GM12891 (cell line): ENCODE data around the gene CCDC33.

Experiments used
- POLR2A ChIP-seq: IDR thresholded peaks from 2 replicates; pipeline ENCODE4 v1.6.1; 2011; ENCODE audit warnings: low read depth, low read length, control low read depth
- POLR2AphosphoS5 ChIP-seq: IDR thresholded peaks from 2 replicates; pipeline ENCODE4 v1.6.1; 2011; ENCODE audit warnings: low read depth, low read length, control low read depth
- TAF1 ChIP-seq: IDR thresholded peaks from 2 replicates; pipeline ENCODE4 v1.6.1; 2011; ENCODE audit warnings: low read depth, low read length, control low read depth

DNA sequence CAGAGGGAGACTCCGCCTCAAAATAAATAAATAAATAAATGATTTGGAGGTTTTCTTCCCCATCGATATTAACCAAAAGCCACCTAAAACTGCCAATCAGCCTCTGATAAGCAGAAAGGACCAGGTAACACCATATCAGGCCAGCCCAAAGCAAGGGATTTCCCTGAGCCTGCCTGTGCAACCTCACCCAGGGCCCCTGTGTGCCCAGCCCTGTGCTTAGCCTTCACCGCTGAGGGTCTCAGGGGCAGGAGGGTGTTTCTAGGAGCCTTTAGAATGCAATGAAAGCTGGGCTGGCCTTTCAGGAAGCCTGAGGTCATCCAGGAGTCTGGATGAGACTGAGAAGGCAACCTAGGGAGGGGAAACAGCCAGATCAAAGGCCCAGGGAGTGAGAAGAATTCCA, 95.9 kb downstream of the CCDC33 start:
- no peak for TF ChIP-seq POLR2A
- TF ChIP-seq POLR2AphosphoS5, result no peak
- TF ChIP-seq TAF1, result no peak
